IPS DF 6.9 (cell line): ENCODE data around the gene ZC3H12A.

Source experiments
- DNase-seq: peaks from one replicate; pipeline ENCODE4 v3.0.0-alpha.2; 2013; ENCODE audit warnings: low read depth, low spot score
- H3K27ac ChIP-seq: one replicate; pipeline ENCODE4 v1.5.1; 2013; ENCODE audit warnings: low read length, control low read depth
- H3K27me3 ChIP-seq: 2 replicates; pipeline ENCODE4 v1.6.1; 2013; ENCODE audit warnings: mild to moderate bottlenecking, low read length; ENCODE audit not compliant: control insufficient read depth, insufficient read depth
- H3K36me3 ChIP-seq: 2 replicates; pipeline ENCODE4 v1.6.1; 2013; ENCODE audit warnings: low read length; ENCODE audit not compliant: control insufficient read depth, insufficient read depth
- H3K4me1 ChIP-seq: 2 replicates; pipeline ENCODE4 v1.6.1; 2013; ENCODE audit warnings: low read length; ENCODE audit not compliant: control insufficient read depth, insufficient read depth
- H3K4me3 ChIP-seq: 2 replicates; pipeline ENCODE4 v1.5.1; 2013; ENCODE audit warnings: mild to moderate bottlenecking, low read length
- H3K9me3 ChIP-seq: 2 replicates; pipeline ENCODE4 v1.6.1; 2013; ENCODE audit warnings: low read length, inconsistent platforms; ENCODE audit not compliant: control insufficient read depth, insufficient read depth
- WGBS: extraction: QIAGEN DNeasy Blood & Tissue Kit; methylation state at CpG from one replicate; pipeline ENCODE4 v1.1.7; 2013; ENCODE audit warnings: mixed read lengths, missing lambda C conversion rate; ENCODE audit not compliant: insufficient read length, insufficient coverage; 5-methylcytosine and 5-hydroxymethylcytosine counted together

The ZC3H12A gene

GRCh38 chr1:37453647-37454046 is 20.7 kb upstream of the ZC3H12A start:
- Histone ChIP-seq H3K27ac (no peak overlapping the region), H3K36me3 (no peaks in the 10 kb centered on the region), H3K4me3 (no peak overlapping the region), H3K9me3 (no peaks in the 10 kb centered on the region), H3K4me1 (peaks cover 6% of the 10 kb centered on the region; the same call in 1 of the 2 replicates), H3K27me3 (no peaks in the 10 kb centered on the region; the same call in 1 of the 2 replicates)
- no CpG with 5 or more reads among the region's 7 CpGs for WGBS
- DNase-seq, result no peak

GRCh38 chr1:37455516-37455915 is 18.9 kb upstream of the ZC3H12A start:
- Histone ChIP-seq H3K4me1 (0 out of 2 replicates have a peak, but pooled peaks cover 3% of the 10 kb centered on the region), H3K36me3 (no peaks in the 10 kb centered on the region), H3K4me3 (no peak overlapping the region), H3K27me3 (no peaks in the 10 kb centered on the region; the same call in 1 of the 2 replicates), H3K9me3 (no peaks in the 10 kb centered on the region), H3K27ac (no peak overlapping the region)
- no peak for DNase-seq
- no CpG with 5 or more reads among the region's 10 CpGs for WGBS

- no peak overlapping the region for H3K27ac ChIP-seq
- H3K36me3 ChIP-seq, result no peaks in the 10 kb centered on the region
- H3K4me3 ChIP-seq, result no peak overlapping the region
- H3K9me3 ChIP-seq, result no peaks in the 10 kb centered on the region
- no peaks in the 10 kb centered on the region; the same call in 1 of the 2 replicates for H3K27me3 ChIP-seq
- 0 out of 2 replicates have a peak, but pooled peaks cover 3% of the 10 kb centered on the region for H3K4me1 ChIP-seq
- DNase-seq, result no peak
Measured at GRCh38 chr1:37456614-37457013, 17.8 kb upstream of the ZC3H12A start.

GRCh38 chr1:37458551-37458950 is 15.8 kb upstream of the ZC3H12A start:
- H3K9me3 ChIP-seq, result no peaks in the 10 kb centered on the region
- no peak overlapping the region for H3K27ac ChIP-seq
- 0 out of 2 replicates have a peak, but pooled peaks cover 3% of the 10 kb centered on the region for H3K4me1 ChIP-seq
- no peak for DNase-seq
- H3K36me3 ChIP-seq, result no peaks in the 10 kb centered on the region
- H3K4me3 ChIP-seq, result no peak overlapping the region
- WGBS, result no CpG with 5 or more reads among the region's 3 CpGs
- H3K27me3 ChIP-seq, result no peaks in the 10 kb centered on the region; the same call in 1 of the 2 replicates

GRCh38 chr1:37461698-37462436 is 12.5 kb upstream of the ZC3H12A start:
- H3K4me1 ChIP-seq, result no peaks in the 10 kb centered on the region
- WGBS, result no CpG with 5 or more reads among the region's 9 CpGs
- H3K4me3 ChIP-seq, result no peak overlapping the region
- no peaks in the 10 kb centered on the region; the same call in 1 of the 2 replicates for H3K27me3 ChIP-seq
- H3K36me3 ChIP-seq, result no peaks in the 10 kb centered on the region
- H3K9me3 ChIP-seq, result no peaks in the 10 kb centered on the region
- no peak for DNase-seq
- no peak overlapping the region for H3K27ac ChIP-seq

GRCh38 chr1:37464443-37464842 is 9.9 kb upstream of the ZC3H12A start:
- H3K9me3 ChIP-seq, result no peaks in the 10 kb centered on the region
- no peaks in the 10 kb centered on the region for H3K27me3 ChIP-seq
- H3K27ac ChIP-seq, result no peak overlapping the region
- DNase-seq, result no peak
- no peaks in the 10 kb centered on the region for H3K4me1 ChIP-seq
- H3K36me3 ChIP-seq, result no peaks in the 10 kb centered on the region
- no peak overlapping the region for H3K4me3 ChIP-seq
- no CpG with 5 or more reads among the region's 2 CpGs for WGBS

- no peak overlapping the region for H3K27ac ChIP-seq
- no peak overlapping the region for H3K4me3 ChIP-seq
- no peaks in the 10 kb centered on the region for H3K27me3 ChIP-seq
- no peaks in the 10 kb centered on the region for H3K36me3 ChIP-seq
- no CpG with 5 or more reads among the region's 6 CpGs for WGBS
- H3K9me3 ChIP-seq, result no peaks in the 10 kb centered on the region
- H3K4me1 ChIP-seq, result no peaks in the 10 kb centered on the region
- DNase-seq, result no peak
Measured at GRCh38 chr1:37465593-37466517, 8.5 kb upstream of the ZC3H12A start.

- Histone ChIP-seq H3K36me3 (no peaks in the 10 kb centered on the region), H3K27ac (no peak overlapping the region), H3K9me3 (no peaks in the 10 kb centered on the region), H3K4me3 (no peak overlapping the region), H3K4me1 (peaks cover 1% of the 10 kb centered on the region), H3K27me3 (no peaks in the 10 kb centered on the region)
- DNase-seq, result no peak
- no CpG with 5 or more reads among the region's 5 CpGs for WGBS
Measured at GRCh38 chr1:37468037-37468436, 6.3 kb upstream of the ZC3H12A start.

- DNase-seq, result no peak
- Histone ChIP-seq H3K4me1 (peaks cover 4% of the 10 kb centered on the region), H3K9me3 (no peaks in the 10 kb centered on the region), H3K4me3 (no peak overlapping the region), H3K27ac (no peak overlapping the region), H3K27me3 (no peaks in the 10 kb centered on the region; the same call in 1 of the 2 replicates), H3K36me3 (no peaks in the 10 kb centered on the region)
- no CpG with 5 or more reads among the region's 3 CpGs for WGBS
Measured at GRCh38 chr1:37469386-37469785, 5.0 kb upstream of the ZC3H12A start.

GRCh38 chr1:37471345-37472231 is 2.8 kb upstream of the ZC3H12A start:
- WGBS, result no CpG with 5 or more reads among the region's 13 CpGs
- Histone ChIP-seq H3K9me3 (no peaks in the 10 kb centered on the region), H3K4me3 (no peak overlapping the region), H3K36me3 (no peaks in the 10 kb centered on the region; the same call in 1 of the 2 replicates), H3K27me3 (no peaks in the 10 kb centered on the region; the same call in 1 of the 2 replicates), H3K4me1 (peaks cover 9% of the 10 kb centered on the region), H3K27ac (no peak overlapping the region)
- DNase-seq, result no peak
